HG02885 (cell line): ENCODE results near the gene ARPC5L.
"Not testable (repeated sequence)": the region's sequence is repeated elsewhere in the genome, so short reads cannot be mapped to it uniquely, and the experiment has no call there.

Experiments
- ATAC-seq: cut with Tn5 transposase; IDR thresholded peaks from one replicate; pipeline ENCODE4 v1.9.1; 2021; ENCODE audit warnings: mild to moderate bottlenecking; ENCODE audit not compliant: unreplicated experiment, poor library complexity

ARPC5L gene

DNA sequence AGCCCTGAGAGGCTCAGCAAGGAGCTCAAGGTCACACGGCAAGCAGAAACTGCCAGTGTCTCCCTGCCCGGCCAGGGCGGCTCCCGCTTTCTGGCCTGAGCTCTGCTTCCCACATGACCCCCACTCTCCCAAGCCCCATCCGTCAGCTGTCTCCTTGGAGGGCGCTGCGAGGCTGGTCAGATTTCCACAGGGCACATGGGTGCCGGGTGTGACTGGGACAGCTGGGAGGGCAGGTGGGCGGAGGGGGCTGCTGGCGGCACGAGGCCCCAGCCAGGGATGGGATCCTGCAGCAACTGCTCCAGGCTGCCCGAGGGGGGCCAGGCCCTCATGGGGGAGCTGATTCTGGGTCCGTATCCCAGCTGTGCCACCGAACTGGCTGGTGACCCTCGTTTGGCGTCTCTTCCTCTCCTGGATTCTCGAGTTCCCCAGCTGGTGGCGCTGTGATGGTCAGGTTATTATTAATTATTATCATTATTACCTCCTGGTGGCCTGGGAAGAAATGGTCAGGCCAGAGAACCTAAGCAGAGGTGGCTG is 21.6 kb upstream of the ARPC5L start:
- ATAC-seq, result no peak

DNA sequence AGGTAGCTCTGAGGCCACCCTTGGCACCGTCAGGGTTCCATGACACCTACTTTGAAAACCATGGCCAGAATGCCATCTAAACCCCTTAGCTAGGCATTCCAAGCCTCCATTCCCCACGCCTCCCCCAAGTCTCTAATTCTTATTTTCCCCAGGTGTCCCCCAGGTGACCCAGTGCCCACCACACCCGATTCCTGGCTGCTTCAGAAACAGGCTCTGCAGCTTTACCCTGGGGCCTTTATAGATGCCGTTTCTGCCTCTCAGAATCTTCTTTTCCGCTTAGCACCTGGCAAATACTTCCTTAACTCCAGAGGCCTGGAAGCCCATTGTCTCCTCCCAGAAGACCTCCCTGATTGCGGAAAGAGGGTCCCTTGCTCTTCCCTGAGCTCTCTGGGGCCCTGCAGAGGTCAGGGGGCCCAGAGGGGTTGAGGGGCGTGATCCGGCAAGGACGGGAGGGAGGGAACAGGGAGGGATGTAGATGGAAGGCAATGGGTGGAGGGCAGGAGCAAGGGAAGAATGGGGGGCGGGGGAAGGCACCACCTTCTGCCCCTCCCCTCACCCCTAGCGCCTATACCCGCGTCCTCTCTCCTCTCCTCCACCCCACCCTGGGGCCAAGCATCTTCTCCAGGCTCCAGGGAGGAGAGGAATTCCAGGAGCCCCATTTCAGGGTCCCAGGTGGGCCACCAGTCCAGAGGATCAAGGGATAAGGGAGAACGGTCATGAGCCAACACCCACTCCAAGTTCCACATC is 20.7 kb upstream of the ARPC5L start:
- no peak for ATAC-seq

DNA sequence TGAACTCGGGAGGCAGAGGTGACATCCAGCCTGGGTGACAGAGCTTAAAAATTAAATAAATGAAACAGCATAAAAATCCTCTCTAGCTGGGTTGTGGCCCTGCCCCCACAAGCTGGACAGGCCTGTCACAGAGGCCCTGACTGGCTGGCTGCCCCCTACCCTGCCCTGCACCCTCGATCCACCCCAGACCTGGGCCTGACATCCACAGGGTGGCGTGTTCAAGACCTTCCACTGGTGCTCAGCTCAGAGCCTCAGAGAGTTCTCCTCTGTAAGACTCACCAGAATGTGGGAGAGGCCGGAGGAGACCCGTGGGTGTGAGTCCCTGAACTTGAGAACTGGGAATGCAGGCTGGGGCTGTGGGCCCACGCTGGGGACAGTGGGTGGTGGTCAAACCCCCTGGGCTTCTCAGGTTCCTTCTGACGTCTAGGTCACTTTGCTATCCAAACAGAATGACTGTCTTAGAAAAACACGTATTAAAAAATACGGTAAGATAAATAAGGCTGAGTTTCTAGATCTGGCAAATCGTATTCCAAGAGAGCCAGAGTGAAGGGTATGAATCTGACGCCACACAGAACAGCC is 18.4 kb upstream of the ARPC5L start:
- no peak for ATAC-seq

DNA sequence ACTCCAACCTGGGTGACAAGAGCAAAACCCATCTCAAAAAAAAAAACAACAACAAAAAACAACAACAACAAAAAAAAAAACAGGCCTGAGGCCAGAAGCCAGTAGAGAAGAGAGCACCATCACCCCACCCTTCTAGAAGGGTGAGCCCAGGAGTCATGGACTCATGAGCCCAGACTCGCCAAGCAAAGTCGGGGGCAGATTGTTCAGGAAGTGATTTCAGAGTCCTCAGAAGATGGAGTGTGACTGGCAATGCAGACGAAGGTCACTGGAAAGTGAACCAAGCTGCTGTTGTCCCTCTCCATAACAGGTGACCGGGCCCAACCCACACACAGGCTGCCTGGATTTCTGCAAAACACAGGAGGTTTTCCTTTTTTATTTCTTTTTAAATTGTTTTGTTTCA is 17.6 kb upstream of the ARPC5L start:
- no peak for ATAC-seq

DNA sequence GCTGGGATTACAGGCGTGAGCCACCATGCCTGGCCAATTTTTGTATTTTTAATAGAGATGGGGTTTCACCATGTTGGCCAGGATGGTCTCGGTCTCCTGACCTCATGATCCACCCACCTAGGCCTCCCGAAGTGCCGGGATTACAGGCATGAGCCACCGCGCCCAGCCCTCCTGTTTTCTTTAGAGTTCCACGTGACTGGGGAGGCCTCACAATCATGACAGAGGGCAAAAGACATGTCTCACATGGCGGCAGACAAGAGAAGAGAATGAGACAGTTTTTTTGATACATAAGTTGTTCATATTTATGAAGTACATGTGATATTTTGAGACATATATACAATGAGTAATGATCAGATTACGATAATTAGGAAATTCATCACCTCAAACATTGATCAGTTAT is 15.5 kb upstream of the ARPC5L start:
- ATAC-seq, result not testable (repeated sequence)

DNA sequence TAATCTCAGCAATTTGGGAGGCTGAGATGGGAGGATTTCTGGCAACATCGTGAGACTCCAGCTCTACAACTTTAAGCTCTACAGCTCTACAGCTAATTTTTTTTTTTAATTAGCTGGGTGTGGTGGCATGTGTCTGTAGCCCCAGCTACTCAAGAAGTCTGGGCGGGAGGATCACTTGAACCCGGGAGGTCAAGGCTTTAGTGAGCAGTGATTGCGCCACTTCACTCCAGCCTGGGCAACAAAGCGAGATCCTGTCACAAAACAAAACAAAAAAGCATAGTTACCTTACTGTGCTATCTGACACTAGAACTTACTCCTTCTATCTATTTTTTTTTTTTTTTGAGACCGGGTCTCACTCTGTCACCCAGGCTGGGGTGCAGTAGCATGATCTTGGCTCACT is 15.0 kb upstream of the ARPC5L start:
- ATAC-seq, result no peak

DNA sequence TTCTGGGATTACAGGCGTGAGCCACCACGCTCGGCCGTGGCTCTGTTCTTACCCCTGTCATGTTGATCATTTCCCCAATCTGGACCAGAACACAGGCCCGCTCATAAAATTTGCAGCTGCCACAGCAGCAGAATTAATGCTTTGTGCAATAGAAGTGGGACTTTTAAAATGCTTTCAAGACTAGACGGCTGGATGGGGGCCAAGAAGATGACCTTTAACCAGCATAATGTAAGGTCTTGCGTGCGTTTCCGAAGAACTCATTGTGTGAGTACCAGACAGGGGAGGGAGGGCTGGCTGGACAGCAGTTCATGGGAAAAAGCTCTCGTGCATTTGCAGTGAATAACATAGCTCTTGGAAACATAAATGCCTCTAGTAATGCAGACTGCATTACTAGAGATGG is 12.1 kb upstream of the ARPC5L start:
- no peak for ATAC-seq

DNA sequence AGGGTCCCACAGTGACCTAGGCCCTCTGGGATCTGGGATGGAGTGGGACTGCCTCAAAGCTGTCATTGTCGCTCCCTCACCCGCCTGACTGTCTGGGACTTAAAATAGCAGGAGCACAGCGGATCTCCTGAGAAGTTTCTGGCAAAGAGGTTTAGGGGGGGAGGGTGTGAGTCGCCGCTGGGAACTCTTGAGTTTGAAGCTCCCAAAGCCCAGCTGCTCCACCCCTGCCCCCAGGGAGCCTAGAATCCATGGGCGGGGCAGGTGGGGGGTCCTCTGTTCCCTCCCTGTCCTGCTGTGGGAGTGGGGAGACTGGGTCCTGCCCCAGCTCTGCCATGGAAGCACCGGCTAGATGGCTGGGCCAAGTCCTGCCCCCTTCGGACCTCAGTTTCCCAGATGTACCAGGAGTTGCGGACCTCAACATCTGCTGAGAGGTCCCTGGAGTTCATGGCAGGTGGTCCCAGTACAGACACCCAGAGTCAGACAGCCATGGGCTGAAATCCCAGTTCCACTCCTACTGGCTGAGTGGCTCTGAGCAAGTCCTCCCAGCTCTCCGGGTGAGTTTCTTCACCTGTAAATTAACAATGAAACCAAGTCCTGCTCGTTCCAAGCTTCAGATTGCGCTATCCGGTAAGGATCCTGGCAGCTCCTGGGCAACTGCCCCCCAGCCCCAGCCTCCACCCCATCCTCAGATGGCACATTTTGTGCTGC is 9.7 kb upstream of the ARPC5L start:
- no peak for ATAC-seq

DNA sequence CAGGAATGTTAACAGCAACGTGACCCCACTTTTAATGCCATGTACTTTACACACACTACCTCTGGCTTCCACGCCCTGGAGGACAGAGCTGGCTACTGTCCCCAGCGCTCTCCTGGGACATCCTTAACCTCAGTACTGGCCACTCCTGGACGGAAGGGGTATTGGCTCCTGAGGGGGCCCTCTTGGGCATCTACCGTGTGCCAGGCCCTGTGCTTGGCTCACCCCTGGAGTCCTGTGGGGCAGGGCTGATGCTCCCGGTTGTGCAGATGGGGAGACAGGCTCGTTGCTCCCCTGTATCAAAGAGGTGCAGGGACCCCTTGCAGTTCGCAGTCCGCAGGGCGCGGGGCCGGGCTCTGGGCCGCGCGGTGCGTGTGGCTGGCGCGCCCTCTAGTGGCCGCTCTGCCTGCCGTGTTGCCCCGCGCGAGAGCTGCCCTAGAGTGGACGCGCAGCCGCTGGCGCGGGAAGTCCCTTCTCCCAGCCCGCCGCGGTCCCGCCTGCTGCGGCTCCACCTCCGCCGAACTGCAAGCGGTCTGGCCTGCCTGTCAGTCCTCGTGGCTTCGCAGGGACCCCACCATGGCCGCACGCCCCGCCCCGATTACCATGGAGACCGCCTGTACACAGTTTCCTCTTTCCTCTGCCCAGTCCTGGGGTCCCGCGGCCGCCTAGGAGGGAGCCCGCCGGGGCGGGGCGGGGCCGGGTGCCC is 8.9 kb upstream of the ARPC5L start, which contains the start of gene WDR38:
Gene WDR38 (plus strand): TSS at position 632 of the 703 bp plus-strand sequence. CDS start 72 bp downstream, outside the sequence.
- peak; percentile 69 for ATAC-seq

DNA sequence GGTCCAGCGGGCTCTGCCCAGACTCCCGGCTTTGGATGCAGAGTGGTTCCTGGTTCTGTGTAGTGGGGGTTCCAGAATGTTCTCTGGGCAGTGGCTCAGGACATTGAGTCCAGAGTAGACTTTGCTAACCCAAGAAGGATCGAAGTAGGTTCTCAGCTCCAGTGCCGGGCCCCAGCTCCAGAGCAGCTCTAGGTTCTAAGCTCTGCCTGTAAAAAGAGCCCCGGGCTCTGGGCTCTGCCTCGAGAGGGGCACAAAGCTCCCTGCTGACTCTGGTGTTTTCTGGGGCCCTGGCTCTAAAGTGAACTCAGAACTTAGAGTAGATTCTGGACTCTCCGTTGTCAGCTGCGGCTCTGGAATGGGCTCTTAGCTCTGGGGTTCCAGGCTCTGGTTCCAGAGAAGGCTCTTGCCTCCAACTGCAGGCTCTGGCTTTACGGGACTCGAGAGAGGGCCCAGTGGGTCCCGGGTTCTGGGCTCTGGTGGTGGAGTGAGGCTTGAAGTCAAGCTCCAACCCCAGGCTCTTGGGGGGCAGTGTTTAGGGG is 8.3 kb upstream of the ARPC5L start:
- no peak for ATAC-seq

DNA sequence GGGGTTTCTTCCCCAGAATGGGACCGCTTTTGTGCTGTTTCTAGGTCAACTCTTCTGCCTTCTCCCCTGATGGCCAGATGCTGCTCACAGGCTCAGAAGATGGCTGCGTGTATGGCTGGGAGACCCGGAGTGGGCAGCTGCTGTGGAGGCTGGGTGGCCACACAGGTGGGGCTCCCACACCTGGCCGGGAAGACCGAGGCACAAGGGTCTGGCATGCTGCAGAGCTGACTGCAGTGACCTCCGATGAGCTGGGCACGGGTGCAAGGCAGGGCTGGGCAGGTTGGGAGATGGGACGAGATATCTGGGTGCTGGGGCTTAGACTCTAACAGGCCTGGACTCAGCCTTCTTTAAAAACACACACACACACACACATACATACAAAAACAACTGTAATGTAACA is 7.8 kb upstream of the ARPC5L start:
- ATAC-seq, result no peak

DNA sequence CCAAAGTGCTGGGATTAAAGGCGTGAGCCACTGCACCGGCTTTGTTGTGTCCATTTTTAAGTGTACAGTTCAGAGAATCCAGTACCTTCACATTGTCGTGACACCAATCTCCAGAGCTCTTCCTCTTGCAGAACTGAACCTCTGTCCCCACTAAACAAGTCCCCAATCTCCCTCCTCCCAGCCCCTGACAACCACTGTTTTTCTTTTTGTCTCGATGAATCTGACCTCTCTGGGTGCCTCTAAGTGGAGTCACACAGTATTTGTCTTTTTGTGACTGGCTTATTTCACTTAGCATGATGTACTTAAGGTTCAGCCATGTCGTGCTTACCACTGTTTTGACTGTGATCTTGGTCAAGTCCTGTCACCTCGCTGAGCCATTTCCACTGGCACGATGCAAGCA is 7.1 kb upstream of the ARPC5L start:
- ATAC-seq, result no peak

DNA sequence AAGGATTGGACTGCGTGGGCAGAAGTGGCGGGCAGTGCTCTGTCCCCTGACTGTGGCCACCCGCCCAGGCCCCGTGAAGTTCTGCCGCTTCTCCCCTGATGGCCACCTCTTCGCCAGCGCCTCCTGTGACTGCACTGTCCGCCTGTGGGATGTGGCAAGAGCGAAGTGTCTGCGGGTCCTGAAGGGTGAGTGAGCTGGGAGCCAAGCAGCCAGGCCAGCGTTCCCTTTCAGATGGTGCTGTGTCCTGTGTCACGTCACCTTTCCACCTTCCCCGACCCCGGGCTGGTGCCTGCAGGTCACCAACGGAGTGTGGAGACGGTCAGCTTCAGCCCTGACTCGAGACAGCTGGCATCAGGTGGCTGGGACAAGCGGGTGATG is 6.4 kb upstream of the ARPC5L start:
- ATAC-seq, result no peak

DNA sequence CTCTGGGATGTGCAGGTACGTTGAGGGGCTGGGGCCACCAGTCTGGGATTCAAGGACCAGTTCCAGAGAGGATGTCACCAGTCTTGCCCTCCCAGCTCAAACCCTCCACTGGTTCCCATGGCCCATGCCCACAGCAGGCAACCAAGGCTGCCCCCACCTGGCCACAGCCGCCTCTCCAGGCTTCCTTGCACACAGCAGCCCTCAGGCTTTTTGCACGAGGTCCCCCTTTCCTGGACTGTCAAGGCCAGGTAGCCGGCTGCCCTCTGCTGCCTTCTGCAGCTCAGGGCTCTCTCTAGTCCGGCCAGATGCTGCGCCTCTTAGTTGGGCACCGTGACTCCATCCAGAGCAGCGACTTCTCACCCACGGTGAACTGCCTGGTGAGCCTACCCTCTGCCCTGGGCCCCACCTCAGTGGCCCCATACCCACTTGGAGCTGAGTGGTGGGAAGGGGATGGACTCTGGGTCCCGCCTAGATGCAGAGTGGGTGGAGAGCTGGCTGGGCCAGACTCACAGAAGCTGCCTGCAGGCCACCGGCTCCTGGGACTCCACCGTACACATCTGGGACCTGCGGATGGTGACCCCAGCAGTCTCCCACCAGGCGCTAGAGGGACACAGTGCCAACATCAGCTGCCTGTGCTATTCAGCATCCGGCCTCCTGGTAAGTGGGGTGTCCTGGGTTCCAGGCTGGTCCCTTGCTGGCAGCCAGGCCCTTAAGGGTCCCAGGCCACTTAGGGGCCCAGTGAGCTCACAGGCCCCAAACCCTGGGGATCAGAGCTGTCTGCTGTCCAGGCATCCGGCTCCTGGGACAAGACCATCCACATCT is 5.8 kb upstream of the ARPC5L start:
- no peak for ATAC-seq

DNA sequence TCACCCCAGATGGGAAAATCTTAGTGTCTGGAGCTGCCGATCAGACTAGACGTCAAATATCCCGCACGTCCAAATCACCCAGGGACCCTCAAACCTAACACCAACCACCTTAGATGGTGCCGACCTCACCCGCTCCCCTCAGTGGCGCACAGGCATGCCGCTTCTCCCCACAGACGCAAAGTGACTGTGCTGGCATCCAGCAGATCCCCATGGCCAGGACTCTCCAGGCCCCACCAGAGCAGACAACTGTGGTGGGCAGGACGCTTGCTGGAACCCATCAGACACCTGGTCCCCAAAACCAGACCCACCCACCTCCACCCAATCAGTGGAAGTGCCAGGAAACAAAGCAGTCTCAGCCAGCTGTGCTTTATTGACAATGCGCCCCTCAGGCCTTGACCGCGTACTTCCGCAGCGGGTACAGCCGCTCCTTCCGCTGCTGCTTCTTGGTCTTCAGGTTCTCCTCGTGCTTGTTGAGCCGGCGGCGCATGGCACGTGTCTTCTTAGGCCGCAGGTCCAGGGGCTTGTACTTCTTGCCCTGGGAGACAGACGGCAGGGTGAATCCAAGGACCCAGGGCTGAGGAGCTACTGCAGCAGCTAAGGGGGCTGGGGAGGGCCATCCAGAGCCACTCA is 4.3 kb upstream of the ARPC5L start:
- ATAC-seq, result no peak

DNA sequence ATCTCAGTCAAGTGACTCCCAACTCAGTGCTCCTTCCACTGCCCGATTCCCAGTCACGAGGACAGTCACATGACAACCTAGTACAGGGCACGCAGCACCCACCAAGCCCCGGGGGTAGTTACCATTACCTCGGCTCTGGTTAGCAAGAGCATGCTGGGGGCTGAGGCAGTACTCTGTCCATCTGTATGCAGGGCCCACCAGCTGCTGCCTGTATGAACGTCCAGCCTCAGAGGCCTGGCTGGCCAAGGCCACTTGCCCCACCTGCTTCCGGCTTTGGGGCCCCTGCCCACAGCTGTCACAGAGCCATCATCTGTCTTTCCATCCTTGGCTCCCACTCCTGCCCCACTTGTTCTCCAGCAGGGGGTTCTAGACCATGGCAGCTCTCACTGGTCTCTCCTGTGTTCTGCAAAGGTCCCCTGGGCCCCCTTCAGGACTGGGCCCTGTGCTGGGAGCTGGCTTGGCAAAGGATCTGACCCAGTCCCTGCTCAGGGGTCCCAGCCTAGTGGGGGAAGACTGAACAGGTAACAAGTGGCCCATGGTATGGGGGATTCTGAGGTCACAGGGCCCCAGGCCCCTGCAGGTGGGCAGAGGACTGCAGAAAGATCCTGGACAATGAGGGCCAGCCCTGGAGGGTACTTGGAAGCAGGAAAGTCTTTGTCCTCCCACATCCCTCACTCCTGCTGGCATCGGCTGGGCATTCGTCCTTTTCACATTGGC is 3.4 kb upstream of the ARPC5L start:
- ATAC-seq, result no peak

DNA sequence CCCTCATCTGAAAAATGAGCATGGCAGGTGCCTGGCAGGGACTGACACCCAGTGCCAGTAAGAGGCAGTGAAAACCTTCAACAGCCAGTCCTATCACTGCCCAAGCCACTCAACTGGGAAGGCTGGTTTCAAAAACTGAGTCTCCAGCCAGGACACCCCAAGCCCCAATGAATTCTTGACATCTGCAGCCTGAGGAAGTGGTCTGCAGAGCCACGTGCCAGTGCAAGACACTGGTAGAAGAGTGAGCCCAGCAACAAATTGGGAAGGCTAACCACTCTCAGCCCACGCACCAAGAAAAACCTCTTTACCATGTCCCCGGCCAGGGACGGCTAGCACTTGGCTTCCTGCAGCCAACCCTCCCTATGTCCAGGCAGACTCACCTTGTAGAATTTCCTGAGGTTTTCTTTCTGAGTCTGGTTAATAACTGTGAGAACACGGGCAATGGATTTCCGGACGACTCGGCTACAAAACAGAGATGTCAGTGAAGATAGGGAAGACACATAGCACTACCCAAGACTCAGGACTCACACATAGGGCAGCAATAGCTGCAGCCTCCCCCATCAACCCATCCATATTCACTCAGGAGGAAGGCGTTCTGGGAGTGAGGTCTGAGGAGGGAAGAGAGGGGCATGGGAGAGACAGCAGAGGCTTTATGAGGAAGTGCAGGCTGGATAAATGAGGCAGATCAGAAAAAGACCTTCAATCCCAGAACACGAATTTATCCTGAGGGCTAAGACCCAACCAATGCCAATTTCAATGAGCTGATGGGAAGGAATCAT is 1.9 kb upstream of the ARPC5L start:
- ATAC-seq, result no peak
